ENCODE results near the gene ESRP2.

ESRP2 gene

GRCh38 chr16:68236826-68237242, 907 bp upstream of the ESRP2 start:
- no peak for DNase-seq

DNA sequence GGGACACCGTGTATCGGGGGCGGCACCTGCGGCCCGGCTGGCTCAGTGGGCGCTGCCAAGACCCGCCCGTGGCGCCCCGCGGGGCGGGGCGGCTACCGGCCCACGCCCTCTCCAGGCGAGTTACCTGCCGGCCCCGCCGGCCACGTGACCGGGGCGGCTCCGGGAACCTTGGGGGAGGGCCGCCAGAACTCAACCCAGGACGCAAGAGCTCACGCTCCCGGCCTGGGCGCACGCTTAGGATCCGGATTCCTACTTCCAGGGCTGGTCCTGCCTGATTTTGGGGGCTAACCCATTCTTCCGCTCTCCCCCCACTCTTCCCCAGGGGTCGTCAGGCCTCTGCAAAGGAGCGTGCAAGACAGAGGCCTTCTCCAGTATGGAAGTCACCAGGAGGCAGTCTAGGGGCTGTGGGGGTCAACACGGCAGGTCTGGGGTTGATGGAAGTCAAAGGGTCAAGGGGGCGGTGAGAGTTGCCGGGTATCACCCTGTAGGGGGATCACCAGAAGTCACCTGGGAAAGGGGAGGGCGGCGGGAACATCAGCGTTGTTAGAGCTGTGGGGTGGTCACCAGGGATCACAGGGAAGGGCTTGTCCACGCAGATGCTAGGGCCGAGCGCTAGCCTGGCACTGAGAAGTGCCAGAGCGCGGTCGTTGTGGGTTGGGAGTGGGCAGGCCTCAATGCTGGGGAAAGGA, 354 bp upstream of the ESRP2 start:
- no peak for DNase-seq

DNA sequence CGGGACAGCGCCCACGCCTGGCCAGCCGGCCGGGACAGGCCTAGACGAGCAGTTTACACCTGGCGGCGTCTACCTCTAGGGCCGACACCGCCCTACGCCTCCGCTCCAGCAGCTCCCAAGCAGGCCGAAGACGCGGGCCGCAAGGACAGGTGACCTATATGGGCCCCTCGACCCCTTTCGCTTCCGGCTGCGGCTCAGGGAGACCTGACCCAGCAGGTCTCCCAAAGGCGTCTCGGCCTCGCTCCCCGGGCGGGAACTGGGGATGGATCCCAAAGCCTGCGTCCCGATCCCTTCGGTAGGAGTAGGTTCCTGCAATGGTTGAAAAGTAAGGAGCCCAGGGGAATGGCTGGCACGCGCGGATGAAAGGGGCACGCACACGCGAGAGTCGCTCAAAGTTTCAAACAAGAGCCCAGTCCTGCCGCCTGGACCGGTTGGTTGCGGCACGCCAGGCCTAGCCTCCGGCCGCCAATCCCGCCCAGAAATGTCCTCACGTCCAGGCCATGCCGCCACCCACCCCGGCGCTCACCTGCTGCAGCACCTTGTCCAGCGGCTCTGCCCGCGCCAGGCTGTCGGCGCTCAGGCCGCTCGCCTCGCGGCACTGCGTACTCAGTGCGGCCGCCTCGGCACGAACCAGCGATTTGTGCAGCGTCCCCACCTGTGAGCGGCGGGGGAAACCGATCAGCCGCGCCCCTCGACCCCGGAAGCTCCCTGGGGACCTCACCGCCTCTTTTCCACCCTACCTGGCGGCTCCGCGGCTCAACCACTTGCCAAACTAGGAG, 630 bp downstream of the ESRP2 start:
- no peak for DNase-seq

DNA sequence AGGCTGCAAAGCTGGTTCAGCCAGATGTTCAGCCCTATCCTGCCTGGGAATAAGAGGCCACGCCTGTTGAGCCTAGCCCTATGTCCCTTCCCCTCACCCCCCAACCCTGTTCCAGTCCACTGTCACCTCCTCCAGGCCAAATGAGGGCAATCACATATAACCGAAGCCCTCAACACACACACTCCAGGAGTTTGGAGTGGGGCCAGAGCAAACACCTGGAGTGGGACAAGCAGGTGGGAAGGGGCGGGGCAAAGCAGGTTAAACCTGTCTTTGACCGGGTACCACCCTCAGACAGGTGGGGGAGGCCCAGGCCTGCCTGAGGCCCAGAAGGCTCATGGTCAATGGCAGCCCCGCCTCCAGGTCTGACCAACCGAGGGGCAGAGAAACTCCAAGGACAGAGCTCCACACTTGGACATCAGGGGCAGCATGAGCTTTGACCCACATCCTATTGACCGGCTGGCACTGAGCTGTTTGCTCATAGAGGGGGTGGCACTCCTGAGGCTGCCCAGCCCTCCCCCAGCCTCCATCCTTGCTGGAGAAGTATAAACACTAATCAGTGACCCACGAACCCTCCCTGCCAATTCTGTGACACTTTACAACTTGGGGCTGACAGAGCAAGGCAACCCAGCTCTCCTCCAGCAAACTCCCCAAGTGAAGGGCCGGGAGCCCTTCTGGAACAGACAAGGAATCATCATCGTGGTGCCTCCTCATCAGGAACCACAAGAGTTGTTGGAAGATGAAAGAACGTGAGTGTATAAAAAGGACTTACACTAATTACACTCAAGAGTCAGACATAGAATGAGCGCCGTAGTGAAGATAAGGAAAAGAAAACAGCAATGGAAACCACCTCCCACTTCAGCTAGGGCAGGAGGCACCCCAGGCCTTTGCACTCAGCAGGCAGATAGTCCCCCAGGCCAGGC, 1.5 kb downstream of the ESRP2 start:
- DNase-seq: no peak

DNA sequence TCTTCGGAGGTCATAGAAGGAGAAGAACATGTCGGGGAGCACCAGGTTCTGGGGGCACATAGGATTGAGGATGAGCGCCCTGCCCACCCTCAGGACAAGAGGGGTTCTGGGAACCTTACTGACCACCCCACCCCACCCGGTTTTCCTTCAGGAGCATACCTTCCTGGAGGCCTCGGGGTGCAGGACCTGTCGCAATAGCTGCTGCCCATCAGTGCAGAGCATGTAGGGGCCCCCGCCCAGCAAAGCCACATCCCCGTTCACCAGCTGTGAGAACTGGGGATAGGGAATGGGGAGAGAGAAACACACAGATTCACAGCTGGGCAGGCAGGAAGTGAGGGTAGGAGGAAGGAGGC, 2.1 kb downstream of the ESRP2 start:
- DNase-seq: no peak

- no peak for DNase-seq
Observed at GRCh38 chr16:68233085-68233834, 2.7 kb downstream of the ESRP2 start.

DNA sequence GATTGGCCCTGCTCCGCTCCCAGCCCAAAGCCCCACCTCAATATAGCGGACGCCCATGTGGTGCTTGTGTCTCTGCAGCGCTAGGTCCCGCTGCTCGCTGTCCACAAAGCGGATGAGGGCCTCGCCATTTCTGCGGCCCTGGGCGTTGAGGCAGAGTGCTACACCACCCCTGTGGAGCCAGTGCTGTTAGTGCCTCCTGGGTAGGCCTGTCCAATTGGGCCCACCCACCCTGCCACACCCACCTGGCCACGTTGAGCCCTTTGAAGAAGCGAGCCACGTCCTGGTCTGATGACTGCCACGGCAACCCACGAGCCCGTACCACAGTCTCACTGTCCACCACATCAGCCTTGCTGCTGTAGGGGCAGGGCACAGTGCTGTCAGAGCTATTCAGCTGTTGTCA, 3.6 kb downstream of the ESRP2 start:
- DNase-seq: no peak

GRCh38 chr16:68231384-68232136, 4.4 kb downstream of the ESRP2 start:
- no peak for DNase-seq

DNA sequence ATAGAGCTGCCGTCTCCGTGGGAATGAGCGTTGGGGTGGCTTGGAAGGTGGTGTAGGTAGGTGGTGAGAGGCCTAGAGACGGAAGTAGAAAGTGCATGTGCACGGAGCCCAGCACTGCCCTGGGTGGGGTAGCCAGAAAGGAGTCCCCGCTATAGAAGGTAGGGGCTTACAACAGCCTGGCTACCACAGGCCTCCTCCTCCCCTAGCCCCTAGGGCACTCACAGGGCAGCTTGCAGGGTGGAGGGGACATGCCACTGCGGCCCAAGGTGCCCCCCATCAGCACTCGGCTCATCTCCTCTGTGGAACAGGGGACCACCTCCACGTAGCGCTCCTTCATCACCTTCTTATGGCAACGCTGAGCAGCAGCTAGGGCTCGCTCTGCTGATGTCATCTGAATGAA, 5.0 kb downstream of the ESRP2 start:
- DNase-seq: no peak

DNA sequence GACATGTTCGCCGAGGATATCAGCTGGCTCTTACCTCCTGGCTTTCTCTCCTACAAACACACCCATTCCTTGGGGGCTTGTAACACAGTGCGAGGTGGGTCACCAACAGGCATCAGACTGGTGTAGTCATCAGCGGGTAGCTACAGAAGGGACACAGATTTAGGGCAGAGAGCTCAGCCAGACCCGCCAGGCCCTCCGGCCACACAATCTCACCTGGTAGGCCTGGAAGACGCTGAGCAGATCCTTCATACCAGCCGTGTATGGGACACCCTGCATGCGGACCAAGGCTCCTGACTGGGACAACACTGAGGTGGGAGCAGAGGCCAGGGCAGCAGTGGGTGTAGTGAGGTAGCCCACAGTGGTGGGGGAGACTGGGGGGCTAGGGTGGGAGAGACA, 5.8 kb downstream of the ESRP2 start:
- no peak for DNase-seq

- DNase-seq: peak; percentile 39 to 44
Observed at GRCh38 chr16:68229431-68230175, 6.3 kb downstream of the ESRP2 start.

DNA sequence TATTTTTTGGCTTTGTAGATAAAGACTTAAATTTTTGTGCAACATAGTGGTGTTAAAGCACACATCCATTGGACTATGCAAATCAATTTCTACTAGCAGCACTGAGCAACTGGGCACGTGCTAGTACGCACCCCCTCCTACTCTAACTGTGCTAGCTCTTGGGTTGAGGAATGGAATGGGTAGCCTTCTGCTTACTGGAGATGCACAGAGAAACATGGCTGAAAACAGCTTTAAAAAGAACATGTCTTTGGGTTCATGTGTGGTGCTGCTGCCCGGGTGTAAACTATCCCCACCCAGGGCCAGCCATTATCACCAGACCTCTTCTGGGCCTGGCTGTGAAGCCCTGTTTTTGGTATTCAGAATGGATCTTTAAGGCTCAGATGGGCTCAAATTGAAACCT, 7.3 kb downstream of the ESRP2 start:
- DNase-seq: no peak

- DNase-seq: no peak
Observed at GRCh38 chr16:68227850-68228553, 7.9 kb downstream of the ESRP2 start.

DNA sequence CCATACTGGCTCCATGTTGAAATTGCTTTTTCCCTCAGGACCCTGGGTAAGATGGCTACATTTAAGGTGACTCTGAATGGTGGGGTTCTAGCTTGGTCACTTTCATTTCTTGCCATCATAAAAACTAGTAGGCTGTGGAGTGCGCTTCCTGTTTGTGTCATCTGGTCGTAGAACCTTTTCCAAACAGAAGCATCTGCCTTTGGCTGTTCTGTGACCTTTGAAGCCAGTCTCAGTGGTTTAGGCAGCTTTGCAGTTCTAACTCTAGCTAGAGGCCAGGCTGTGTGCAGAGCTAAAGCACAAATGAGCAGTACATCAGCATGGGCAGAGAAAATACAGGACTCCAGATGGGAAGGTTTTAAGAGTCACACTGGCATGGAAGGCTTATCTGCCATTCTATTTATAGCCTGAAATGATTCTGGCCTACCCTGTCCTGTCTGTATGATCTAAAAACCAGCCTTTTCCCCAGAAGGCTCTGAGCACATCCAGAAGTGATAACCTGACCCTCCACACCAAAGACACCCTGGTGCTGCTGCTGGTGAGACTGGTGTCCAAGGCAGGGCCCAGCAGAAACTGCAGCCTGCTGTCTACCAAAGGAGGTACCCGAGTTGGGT, 8.6 kb downstream of the ESRP2 start:
- no peak for DNase-seq

GRCh38 chr16:68226116-68226515, 9.8 kb downstream of the ESRP2 start:
- no peak for DNase-seq

DNA sequence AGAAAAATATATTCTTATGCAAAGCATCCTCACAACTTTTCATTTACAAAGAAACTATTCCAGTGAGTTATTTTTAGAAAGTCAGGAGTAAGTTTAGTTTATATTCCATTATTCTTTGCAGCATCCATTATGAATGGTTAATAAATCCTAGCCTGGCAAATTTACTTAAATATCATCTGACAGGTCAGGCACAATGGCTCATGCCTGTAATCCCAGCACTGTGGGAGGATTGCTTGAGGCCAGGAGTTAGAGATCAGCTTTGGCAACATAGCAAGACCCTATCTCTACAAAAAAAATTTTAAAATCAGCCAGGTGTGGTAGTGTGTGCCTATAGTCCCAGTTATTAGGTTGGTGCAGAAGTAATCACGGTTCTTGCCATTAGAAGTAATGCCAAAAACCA, 12.9 kb downstream of the ESRP2 start:
- DNase-seq: no peak

GRCh38 chr16:68219725-68220351, 16.1 kb downstream of the ESRP2 start:
- DNase-seq: no peak

DNA sequence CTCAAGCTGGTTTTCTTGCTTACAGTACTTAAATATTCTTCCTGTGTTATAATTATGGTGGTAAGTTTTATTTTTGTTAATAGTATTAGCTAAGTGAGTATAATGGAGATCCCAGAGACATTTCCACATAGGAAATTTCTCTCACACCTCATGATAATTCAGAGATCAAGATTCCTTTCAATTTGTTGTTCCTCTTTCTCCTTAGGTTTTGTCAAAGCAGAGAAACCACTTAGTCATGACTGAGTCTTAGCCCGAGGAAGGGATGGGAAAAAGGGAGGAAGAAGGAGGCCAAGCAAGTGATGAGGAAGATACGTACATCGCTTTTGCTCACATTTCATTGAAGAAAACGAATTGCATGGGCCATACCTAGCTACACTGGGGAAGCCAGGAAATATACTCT, 18.4 kb downstream of the ESRP2 start:
- no peak for DNase-seq

- no peak for DNase-seq
Observed at GRCh38 chr16:68216240-68216639, 19.7 kb downstream of the ESRP2 start.

- no peak for DNase-seq
Observed at GRCh38 chr16:68215302-68215701, 20.6 kb downstream of the ESRP2 start.

All from activated CD4-positive, alpha-beta T cell treated with anti-CD3 and anti-CD28 coated beads, Interleukin-2, amount 50 U/mL, for 4 hours (primary cell).